HG03571 (cell line): ENCODE data around the gene SMIM35.

Source experiments
- ATAC-seq: cut with Tn5 transposase; IDR thresholded peaks from one replicate; pipeline ENCODE4 v1.9.1; 2021; ENCODE audit not compliant: unreplicated experiment

SMIM35 gene

GRCh38 chr11:118045191-118045590 is 41.6 kb downstream of the SMIM35 start:
- no peak for ATAC-seq

DNA sequence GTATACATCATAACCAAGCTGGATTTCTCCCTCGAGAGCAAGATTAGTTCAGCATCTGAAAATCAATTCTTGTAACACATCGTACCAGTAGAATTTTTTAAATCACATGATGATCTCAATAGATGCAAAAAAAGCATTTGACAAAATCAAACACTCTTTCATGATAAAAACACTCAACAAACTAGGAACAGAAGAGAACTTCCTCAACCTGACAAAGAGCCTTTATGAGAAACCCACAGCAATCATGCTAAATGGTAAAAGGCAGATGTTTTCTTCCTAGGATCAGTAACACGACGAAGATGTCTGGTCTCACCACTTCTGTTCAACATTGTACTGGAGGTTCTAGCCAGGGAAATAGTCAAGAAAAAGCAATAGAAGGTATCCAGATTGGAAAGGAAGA is 44.0 kb downstream of the SMIM35 start:
- ATAC-seq, result no peak

DNA sequence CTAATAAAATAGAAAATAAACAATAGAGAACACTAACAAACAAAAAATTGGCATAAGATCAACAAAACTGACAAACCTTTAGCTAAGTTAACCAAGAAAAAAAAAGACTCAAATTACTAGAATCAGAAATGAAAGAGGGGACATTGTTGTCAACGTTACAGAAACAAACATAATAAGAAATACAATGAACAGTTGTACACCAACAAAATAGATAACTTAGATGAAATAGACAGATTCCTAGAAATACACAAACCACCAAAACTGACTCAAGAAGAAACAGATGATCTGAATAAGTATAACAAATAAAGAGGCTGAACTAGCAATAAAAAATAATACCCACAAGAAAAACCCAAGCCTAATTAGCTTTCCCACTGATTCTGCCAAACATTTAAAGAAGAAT is 44.6 kb downstream of the SMIM35 start:
- no peak for ATAC-seq

DNA sequence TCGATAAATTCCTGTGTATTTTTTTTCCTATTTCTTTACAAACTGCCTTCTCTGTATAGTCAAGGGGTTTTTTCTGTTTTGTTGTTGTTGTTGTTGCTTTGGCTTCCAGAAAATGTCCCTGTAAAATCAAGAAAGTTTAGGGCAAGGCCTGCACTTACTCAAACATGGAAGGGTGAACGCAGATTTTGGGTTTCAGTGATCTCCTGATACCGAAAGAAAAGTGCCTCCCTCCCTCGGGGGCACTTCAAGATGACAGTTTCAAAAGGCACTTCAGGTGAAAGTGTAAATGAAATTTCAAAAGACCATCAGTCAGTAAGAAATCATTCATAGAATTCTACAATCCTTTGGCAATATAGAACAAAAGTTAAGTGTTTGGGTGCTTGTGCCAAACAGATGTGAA is 53.3 kb downstream of the SMIM35 start:
- ATAC-seq, result no peak

GRCh38 chr11:118028626-118029025 is 58.1 kb downstream of the SMIM35 start:
- ATAC-seq, result no peak

DNA sequence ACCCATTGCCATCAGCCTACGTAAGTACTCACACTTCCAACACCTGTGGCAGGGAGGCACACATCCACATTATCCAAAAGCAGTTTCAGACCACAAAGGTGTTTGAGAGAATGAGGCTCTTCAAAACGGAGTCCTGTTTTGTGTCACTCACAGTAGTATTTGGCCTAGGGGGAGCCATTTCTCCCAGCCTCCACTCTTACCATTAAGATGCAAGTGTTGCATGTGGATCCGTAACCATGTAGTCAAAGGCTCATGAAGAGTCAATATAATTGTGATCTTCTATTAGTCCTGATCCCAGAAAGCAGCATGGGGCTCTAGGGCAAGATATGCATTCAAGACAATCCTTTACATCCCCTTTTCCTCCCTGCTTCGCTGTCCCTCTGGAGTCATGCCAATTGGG is 59.1 kb downstream of the SMIM35 start:
- ATAC-seq, result no peak

DNA sequence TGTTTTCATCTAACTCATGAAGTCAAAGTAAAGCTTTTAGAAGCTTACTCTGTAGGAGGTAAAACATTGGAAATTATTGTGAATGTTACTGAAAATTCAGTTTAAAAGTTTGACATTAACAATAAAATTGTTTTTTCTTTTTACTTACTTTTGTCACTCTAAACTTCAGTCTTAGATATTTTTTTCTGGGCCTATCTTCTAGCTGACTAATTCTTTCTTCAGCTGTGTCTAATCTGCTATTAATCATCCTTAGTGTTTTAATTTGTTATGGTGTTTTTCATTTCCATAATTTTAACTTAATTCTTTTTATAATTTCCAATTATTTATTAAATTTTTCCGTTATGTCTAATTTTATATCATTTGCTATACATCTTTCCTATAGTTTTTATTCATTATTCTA is 65.6 kb downstream of the SMIM35 start:
- no peak for ATAC-seq

DNA sequence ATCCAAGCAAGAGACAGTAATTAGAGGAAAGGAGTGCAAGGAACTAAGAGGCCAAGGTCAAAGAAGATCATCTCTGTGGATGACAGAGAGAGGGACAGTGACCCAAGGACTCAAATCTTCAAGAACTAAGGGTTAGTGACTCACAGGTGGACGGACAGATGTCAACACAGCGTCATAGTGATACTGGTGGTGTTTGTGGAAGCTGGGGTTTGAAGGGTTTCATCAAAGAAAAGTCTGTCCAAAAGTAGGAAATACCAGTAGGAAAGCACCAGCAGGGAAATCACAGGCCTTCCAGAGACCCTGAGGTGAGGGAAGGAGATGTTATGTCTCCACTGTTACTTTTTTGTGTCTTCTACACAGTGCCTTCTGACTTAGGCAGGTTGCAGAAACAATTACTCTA is 68.4 kb downstream of the SMIM35 start:
- ATAC-seq, result no peak

DNA sequence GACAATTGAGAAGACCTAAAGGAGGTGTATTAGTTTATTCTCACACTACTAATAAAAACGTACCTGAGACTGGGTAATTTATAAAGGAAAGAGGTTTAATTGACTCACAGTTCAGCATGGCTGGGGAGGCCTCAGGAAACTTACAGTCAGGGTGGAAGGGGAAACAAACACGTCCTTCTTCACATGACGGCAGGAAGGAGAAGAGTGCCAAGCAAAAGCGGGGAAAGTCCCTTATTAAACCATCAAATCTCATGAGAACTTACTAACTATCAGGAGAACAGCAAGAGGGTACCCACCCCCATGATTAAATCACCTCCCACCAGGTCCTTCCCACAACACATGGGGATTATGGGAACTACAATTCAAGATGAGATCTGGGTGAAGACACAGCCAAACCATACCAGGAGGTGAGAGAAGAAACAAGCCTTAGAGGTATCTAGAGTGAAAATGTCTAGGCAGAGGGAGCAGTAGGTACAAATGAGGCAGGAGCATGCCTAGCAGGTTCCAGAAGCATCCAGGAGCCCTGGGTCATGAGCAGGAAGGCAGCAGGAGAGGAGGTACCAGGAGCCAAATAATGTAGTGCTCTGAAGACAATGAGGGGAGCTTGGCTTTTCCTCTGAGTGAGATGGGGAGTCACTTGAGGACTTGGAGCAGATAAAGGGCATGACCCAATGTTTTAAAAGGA is 69.0 kb downstream of the SMIM35 start:
- no peak for ATAC-seq

DNA sequence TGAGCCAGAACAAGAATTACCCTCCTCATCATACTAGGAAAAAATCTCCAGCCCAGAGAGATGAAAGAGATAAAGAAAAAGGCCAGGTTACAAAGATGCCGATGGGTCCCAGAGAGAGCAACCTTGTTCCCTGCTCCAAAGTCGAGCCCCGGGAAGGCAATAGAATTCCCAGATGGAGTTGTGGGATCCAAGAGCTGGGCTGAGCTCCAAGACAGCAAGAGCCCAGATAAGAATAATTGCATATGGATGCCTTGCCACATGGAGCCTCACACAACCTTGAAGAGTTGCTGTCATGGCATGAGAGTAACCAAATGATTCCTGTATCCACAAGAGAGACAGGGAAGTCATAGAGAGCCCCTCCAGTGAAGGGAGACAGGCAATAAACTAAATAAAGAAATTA is 69.7 kb downstream of the SMIM35 start:
- ATAC-seq, result no peak

DNA sequence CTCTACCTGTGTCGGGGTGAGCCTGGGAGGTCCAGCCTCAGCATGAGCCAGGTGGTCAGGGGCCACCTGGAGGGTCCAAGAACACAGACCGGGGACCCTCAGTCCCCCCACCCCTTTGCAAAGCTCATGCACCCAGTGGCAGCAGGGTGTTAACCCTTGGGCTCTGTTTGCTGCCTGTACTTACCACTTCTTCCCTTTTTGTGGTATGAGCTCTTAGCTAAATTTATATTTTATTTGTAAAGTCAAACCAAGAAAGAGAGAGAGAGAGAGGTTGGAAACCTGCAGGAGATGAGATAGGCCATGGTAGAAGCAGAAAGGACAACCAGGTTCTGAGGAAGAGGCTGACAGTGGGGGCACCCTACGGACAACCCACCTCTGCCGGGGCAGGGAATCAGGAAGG is 70.7 kb downstream of the SMIM35 start:
- no peak for ATAC-seq

DNA sequence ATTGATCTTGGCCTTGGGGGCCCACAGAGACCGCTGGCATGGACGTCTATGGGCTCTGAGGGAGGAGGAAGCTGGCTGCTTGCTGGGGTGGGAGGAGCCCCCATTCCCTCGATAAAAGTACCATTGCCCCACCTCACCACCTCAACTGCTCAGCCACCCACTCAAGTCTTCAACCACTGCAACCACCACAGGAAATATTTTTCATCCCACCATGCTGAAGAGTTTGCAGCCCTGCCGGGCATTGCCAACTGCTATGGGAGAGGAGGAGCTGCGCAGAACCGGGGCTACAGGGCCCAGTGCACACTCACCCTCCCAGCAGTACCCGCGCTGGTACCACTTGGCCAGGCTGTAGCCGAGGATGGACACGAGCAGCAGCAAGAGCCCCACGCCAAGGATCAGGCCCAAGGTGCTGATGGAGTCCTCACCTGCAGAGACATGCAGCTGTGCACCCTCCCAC is 71.3 kb downstream of the SMIM35 start:
- no peak for ATAC-seq

DNA sequence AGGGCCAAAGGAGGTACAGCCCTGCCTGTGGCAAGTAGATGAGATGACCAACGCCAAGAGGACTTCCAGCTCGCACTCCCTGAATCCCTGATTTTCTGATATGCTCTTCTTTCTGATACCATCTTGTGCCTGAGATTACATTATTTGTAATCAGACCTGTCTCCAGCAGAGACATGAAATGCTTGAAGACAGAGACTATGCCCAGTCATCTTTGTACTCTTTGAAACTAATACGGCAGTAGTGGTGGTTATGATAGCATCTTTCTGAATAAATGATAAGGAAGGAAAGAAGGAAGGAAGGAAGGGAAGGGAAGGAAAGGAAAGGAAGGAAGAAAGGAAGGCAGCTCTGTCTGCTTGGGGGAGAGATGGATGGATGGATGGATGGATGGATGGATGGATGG is 72.7 kb downstream of the SMIM35 start:
- no peak for ATAC-seq

GRCh38 chr11:118012083-118012669 is 74.6 kb downstream of the SMIM35 start:
- ATAC-seq, result no peak

DNA sequence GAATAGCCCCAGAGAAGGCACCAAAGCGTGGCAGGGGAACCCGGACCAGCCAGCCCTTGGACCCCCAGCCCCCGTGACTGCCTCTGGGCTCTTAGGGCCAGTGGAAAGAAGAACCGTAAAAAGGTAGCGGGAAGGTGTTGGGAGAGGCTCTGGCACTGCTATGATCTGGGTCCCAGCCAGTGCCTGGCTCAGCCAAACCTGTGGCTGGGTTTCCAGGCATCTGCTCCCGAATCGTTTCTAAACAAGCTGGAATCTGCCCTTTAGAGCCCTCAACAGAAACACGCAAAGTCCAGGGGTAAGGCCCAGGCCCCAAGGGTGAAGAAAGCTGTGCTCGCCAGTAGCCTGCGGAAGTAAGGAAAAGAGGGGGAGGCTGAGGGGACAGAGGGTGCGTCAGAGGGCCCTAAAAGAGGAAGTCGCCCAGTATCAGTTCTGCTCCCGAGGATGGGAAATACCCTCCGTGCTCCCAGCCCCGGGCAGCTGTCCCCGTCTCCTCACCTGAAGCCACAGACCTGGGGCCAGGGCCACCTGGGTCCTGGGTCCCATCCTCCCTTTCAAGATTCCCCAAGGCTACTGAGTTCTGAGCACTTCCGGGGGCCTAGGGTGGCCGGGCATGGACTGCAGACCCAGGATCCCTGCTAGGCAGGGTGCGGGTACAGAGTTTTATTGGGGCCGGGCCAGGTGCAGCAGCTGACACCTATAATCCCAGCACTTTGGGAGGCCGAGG is 75.9 kb downstream of the SMIM35 start:
- peak; percentile 77 for ATAC-seq

- peak; percentile 7 for ATAC-seq
Measured at GRCh38 chr11:118009864-118010737, 76.7 kb downstream of the SMIM35 start.

DNA sequence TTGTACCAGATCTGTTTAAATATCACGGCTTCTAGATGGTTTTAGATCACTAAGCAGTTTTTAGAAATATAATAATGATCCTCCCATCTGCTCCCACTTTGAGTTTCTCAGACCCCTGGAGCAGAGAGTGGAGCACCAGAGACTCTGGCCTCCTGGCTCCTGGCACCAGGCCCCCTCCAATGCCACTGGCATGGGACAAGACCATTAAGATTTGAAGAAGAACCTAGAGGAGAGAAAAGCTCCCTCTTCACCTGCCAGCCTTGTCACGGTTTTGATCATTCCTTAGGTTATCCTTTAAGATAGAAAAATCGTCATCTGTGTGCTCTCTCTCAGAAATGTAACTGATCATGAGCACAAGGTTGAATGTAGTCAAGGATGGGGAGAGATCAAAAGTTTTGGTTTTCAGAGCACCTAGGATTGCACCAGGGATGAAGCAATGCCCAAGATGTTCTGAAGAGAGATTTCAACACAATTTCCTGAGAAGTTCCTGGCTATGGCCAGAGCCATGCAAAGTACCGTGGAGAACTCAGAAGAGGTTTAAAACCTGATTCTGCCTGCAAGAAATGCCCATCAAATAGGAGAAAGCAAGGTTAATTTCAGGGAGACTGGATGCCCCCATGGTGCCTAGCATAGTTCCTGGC is 78.4 kb downstream of the SMIM35 start:
- no peak for ATAC-seq

DNA sequence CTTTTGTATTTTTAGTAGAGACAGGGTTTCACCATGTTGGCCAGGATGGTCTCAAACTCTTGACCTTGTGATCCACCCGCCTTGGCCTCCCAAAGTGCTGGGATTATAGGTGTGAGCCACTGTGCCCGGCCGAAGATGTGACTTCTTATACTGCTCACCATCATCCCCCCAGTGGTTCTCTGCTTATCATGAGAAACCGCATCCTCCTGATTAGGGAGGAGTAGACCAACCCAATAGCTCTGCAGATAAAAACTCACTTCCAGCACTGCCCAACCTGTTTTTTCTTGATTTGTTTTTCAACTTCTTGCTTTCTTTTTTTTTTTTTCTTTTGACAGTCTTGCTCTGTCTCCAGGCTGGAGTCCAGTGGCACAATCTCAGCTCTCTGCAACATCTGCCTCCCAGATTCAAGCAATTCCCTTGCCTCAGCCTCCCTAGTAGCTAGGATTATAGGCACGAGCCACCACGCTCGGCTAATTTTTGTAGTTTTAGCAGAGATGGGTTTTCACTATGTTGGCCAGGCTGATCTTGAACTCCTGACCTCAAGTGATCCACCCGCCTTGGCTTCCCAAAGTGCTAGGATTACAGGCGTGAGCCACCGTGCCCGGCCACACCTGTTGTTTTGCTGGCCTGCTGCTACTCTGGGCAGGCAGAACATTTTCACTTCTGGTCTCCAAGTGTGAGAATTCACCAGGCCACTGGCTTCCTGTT is 79.0 kb downstream of the SMIM35 start:
- ATAC-seq, result peak; percentile 44

- ATAC-seq, result no peak
Measured at GRCh38 chr11:118007040-118007439, 79.7 kb downstream of the SMIM35 start.

GRCh38 chr11:118006153-118006534 is 80.6 kb downstream of the SMIM35 start:
- no peak for ATAC-seq
